Left renal pelvis (tissue), 4 donors: ENCODE measurements around the gene PTPA. TPM values are rescaled to one million over a fixed set of nuclear protein-coding genes. Genes with fewer than 3 reads are reported as not detected.
"Not testable (repeated sequence)": the region's sequence is repeated elsewhere in the genome, so short reads cannot be mapped to it uniquely, and the experiment has no call there.

Experiments
- DNase-seq, 4 donors: peaks; one replicate each; pipeline ENCODE4 v3.0.0-alpha.2; 2013; ENCODE audit warnings: low read depth in 4 of 4, low spot score in 3 of 4
- polyA plus RNA-seq, 4 donors: library from polyadenylated mRNA; unstranded; fragments of 120-200 nt; gene quantifications; one replicate each; pipeline ENCODE4 v1.2.1, GENCODE V29; 2013; ENCODE audit not compliant: insufficient read length in 4 of 4

PTPA gene
- polyA plus RNA-seq, 4 donors: 94.0 to 126 (median 105) TPM

- DNase-seq: no peak
Measured at GRCh38 chr9:129108805-129109536, 2.2 kb upstream of the PTPA start.

GRCh38 chr9:129109537-129109903 lies 1.7 kb upstream of the PTPA start:
- DNase-seq: no peak

GRCh38 chr9:129109952-129110739 lies 1.1 kb upstream of the PTPA start:
- no peak for DNase-seq

- DNase-seq: peak in 1 of 4 donors; percentile 35
Measured at GRCh38 chr9:129111528-129112151, 425 bp downstream of the PTPA start.

GRCh38 chr9:129112526-129112925 lies 1.3 kb downstream of the PTPA start:
- not testable (repeated sequence) for DNase-seq

GRCh38 chr9:129113645-129114304 lies 2.6 kb downstream of the PTPA start:
- DNase-seq: no peak

- DNase-seq: no peak
Measured at GRCh38 chr9:129118799-129119198, 7.6 kb downstream of the PTPA start.

- DNase-seq: no peak
Measured at GRCh38 chr9:129121483-129121882, 10.3 kb downstream of the PTPA start.

GRCh38 chr9:129122133-129122532 lies 10.9 kb downstream of the PTPA start:
- no peak for DNase-seq

GRCh38 chr9:129122976-129123375 lies 11.8 kb downstream of the PTPA start:
- DNase-seq: not testable (repeated sequence)

GRCh38 chr9:129124506-129125069 lies 13.4 kb downstream of the PTPA start:
- no peak for DNase-seq

GRCh38 chr9:129125478-129125877 lies 14.3 kb downstream of the PTPA start:
- no peak for DNase-seq

- DNase-seq: no peak
Measured at GRCh38 chr9:129126749-129127618, 15.8 kb downstream of the PTPA start.

- DNase-seq: no peak
Measured at GRCh38 chr9:129128689-129129088, 17.5 kb downstream of the PTPA start.

- not testable (repeated sequence) for DNase-seq
Measured at GRCh38 chr9:129130271-129130670, 19.1 kb downstream of the PTPA start.

- DNase-seq: no peak
Measured at GRCh38 chr9:129130791-129131190, 19.6 kb downstream of the PTPA start.

GRCh38 chr9:129131300-129132145 lies 20.3 kb downstream of the PTPA start:
- no peak for DNase-seq

- no peak for DNase-seq
Measured at GRCh38 chr9:129133082-129133481, 21.9 kb downstream of the PTPA start.

- no peak for DNase-seq
Measured at GRCh38 chr9:129135476-129135875, 24.3 kb downstream of the PTPA start.
